Stimulated activated CD4-positive, alpha-beta T cell treated with anti-CD3 and anti-CD28 coated beads, TNF-alpha, amount 100 ng/mL, for 4 hours (primary cell): Measurements from ENCODE around the gene PVALB.
"Not testable (repeated sequence)": the region's sequence is repeated elsewhere in the genome, so short reads cannot be mapped to it uniquely, and the experiment has no call there.

Source experiments
- DNase-seq, 3 experiments: peaks; one replicate each; pipeline ENCODE4 v3.0.0-alpha.2; 2020; ENCODE audit warnings: low read depth in 3 of 3

PVALB gene

DNA sequence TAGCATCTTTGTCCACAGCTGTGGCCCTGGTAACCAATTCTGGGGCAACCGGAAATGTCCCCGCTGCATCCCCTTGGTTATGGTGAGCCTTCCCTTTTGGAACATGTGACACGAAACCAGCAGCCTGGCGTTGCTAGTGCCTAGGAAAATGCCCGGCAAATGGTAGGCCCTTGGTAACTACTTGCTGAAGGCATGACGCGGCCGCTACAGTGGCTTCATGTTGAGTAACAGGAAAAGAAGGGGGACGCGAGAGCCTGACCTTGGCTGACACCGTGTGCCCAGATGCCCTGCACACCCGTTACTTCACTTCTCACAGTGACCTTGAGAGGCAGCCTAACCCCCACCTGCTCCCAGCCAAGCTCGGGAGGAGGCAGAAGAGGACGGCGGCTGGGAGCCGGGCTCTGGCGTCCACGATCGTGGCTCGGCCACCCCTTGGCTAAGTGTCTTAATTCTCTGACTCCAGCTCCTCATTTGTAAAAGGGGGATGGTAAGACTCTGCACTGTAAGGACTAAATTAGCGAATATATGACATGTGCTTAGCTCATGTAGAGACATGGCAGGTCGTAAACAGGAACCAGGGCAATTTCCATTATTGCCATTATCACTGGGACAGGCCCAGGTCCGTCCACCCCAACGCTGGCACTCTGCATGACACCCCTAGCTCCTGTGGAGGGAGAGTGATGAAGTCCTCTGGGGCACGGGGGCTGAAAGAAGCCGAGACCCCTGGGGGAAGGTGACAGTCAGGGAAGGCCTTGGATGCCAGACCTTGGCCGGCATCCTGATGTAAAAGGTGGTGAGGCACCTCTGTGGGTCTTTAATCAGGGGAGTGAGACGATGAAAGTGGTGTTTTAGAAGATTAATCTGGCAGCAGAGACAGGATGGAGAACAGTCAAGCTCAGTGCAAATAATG, 59.8 kb downstream of the PVALB start:
- no peak for DNase-seq

DNA sequence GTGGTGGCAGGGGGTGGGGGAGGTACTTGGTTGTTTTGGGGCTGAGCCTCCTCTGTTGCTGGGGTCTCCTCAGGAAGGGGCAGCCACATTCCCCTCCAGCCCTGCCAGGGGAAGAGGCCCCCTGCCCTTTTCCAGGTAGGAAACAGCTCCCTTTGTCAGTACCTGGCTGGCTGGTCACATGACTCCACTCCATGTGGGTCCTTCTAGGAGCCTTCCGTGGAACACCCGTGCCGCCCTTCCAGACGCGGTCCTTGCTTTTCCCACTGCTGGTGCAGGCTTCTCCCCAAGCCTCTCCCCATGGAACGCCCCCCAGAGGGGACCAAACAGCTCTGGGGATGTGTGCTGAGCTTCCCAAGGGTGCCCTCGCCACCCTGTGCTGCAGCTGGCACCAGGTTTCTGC, 60.8 kb downstream of the PVALB start:
- no peak for DNase-seq

DNA sequence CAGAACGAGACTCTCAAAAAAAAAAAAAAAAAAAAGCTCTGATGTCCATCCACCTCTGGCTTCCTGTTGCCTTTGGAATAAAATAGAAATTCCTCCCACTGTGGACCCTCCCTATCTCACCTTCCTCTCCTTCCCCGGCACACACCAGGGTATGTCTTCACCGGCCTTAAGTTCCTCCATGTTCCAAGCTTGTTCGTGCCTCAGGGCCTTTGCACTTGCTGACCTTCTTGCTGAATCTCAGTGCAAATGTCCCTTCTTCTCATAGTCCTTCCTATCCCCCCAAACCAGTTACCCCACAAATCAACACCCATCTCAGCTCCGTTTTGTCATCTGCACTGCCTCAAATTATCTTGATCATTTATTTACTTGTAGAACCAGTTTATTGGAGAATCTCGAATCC, 61.5 kb downstream of the PVALB start:
- no peak for DNase-seq

DNA sequence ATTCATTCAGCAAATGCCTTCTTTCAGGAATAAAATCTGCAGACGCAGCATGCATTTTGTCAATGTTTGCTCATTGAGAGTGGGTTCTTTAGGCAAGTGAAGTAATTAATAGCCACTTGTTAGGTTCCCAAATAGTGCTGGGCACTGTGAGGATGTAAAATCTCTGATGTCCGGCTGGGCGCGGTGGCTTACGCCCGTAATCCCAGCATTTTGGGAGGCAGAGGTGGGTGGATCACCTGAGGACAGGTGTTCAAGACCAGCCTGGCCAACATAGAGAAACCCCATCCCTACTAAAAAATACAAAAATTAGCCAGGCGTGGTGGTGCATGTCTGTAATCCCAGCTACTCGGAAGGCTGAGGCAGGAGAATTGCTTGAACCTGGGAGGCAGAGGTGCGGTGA, 62.0 kb downstream of the PVALB start:
- DNase-seq = not testable (repeated sequence)

DNA sequence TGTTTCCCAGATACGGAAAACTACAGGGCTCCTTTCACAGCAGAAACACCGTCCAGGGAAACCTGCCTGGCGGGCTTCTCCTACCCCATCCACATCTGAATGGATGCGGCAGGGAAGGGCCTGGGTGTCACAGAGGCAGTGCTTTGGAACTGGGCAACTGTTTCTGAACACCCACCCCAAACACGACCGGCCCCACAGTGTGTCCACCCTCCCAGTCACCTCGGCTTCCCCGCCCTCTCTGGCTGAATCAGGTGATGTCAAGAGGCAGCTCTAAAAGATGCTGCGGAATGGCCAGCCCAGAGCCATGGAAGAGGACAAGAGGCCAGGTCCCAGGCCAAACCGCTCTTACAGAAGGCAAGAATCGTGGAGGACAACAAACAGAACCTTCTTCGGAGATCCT, 62.9 kb downstream of the PVALB start:
- no peak for DNase-seq

DNA sequence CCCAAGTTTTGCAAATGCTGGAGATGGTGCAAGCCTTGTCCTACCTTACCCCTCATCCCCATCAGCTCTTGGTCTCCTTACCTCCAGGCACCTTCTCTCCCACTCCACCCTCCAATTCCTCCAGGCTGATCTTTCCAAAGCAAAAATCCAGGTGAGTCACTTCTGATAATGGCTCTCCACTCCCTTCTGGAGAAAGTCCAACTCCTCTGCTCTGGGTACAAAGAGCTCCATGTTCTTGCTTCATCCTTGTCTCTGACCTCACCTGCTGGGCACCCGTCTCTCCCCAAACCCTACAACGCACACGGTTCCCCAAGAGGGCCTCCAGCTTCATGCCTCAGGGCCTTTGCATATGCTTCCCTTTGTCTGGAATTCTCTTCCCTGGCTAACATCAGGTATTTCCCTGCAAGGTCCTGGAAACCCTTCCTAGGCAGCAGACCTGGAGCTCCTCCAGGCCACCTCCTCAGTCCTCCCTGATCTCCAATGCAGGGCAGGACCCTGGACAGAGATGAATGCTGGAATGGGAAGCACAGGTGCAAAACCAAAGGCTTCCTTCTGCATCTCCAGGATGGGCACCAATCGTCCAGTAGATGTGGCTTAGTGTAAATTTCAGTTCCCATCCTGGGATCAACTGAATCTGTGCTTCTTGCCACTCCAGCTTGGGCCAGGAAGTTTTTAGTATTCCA, 63.6 kb downstream of the PVALB start:
- DNase-seq = no peak
